H1 (cell line): ENCODE data around the gene SNAPIN. TPM values are rescaled to one million over a fixed set of nuclear protein-coding genes. Genes with fewer than 3 reads are reported as not detected.

Experiments
- CTCF ChIA-PET: fragments of 300-600 bp; sonication (Branson Sonifier 250); formaldehyde crosslinking; loops from one replicate; lab custom pipeline; 2021; ENCODE audit not compliant: partially characterized antibody; lab: Charles Lee
- POLR2A ChIA-PET: fragments of 300-600 bp; sonication (Branson Sonifier 250); formaldehyde crosslinking; loops from one replicate; lab custom pipeline; 2021; ENCODE audit warnings: inconsistent platforms; ENCODE audit not compliant: partially characterized antibody; lab: Charles Lee
- DNase-seq, 2 experiments: peaks; one replicate each; pipeline versions ENCODE4 v3.0.0 to v3.0.0-alpha.2; 2010 to 2022; ENCODE audit warnings: low spot score in 2 of 2, low read depth in 1 of 2, mixed read lengths in 1 of 2
- FAIRE-seq: peaks from 2 replicates; lab custom pipeline; 2011; peaks lifted over from hg19 to GRCh38; lab: Jason Lieb, UNC
- H2AFZ ChIP-seq: 2 replicates; pipeline ENCODE4 v1.8.1; 2012; ENCODE audit warnings: low read length, inconsistent platforms
- H2AK5ac ChIP-seq: 2 replicates; pipeline ENCODE4 v1.6.1; 2013; ENCODE audit warnings: low read depth, low read length
- H2BK120ac ChIP-seq: replicated peaks from 2 replicates; pipeline ENCODE3; 2013; ENCODE audit warnings: low read depth, low read length, inconsistent platforms
- H2BK12ac ChIP-seq: 2 replicates; pipeline ENCODE4 v1.6.1; 2013; ENCODE audit warnings: low read depth, low read length
- H2BK15ac ChIP-seq: 2 replicates; pipeline ENCODE4 v1.6.1; 2013; ENCODE audit warnings: low read length
- H2BK20ac ChIP-seq: 2 replicates; pipeline ENCODE4 v1.6.1; 2013; ENCODE audit warnings: low read length
- H2BK5ac ChIP-seq: 2 replicates; pipeline ENCODE4 v1.6.1; 2013; ENCODE audit warnings: low read depth, low read length
- H3K14ac ChIP-seq: 2 replicates; pipeline ENCODE4 v1.6.1; 2013; ENCODE audit warnings: inconsistent platforms; ENCODE audit not compliant: insufficient read length
- H3K18ac ChIP-seq: 2 replicates; pipeline ENCODE4 v1.6.1; 2013; ENCODE audit warnings: low read length; ENCODE audit errors: extremely low read depth
- H3K23ac ChIP-seq: 2 replicates; pipeline ENCODE4 v1.6.1; 2013; ENCODE audit warnings: inconsistent platforms; ENCODE audit not compliant: insufficient read length
- H3K23me2 ChIP-seq: 2 replicates; pipeline ENCODE4 v1.6.1; 2013; ENCODE audit warnings: low read depth, low read length
- H3K27ac ChIP-seq: 2 replicates; pipeline ENCODE4 v1.6.1; 2011; ENCODE audit warnings: low read depth, low read length, inconsistent platforms
- H3K27me3 ChIP-seq, 4 experiments: replicated peaks in 1 of 4; 1 replicate in 1 of 4; 2 replicates in 3 of 4; pipeline versions ENCODE4 v1.6.1 to v1.8.1; 2011 to 2013; ENCODE audit warnings: low read length in 3 of 4, mild to moderate bottlenecking in 3 of 4, inconsistent platforms in 2 of 4, mixed read lengths in 2 of 4, moderate library complexity in 1 of 4; ENCODE audit not compliant: control insufficient read depth in 3 of 4, insufficient read depth in 3 of 4; ENCODE audit errors: extremely low read depth in 1 of 4
- H3K36me3 ChIP-seq, 4 experiments: 2 replicates each; pipeline versions ENCODE4 v1.6.1 to v1.8.1; 2011 to 2013; ENCODE audit warnings: mild to moderate bottlenecking in 4 of 4, low read length in 3 of 4, moderate library complexity in 2 of 4, control low read depth in 1 of 4, inconsistent platforms in 1 of 4; ENCODE audit not compliant: insufficient read depth in 4 of 4, control insufficient read depth in 2 of 4
- H3K4ac ChIP-seq: replicated peaks from 2 replicates; pipeline ENCODE3; 2013; ENCODE audit warnings: low read length, low read depth, mixed read lengths, inconsistent platforms; ENCODE audit not compliant: insufficient read length
- H3K4me1 ChIP-seq, 4 experiments: replicated peaks in 1 of 4; 1 replicate in 1 of 4; 2 replicates in 3 of 4; pipeline versions ENCODE4 v1.6.1 to v1.8.1; 2011 to 2013; ENCODE audit warnings: low read length in 3 of 4, inconsistent platforms in 2 of 4, mixed read lengths in 1 of 4; ENCODE audit not compliant: insufficient read depth in 4 of 4, control insufficient read depth in 3 of 4
- H3K4me2 ChIP-seq, 2 experiments: 2 replicates each; pipeline versions ENCODE4 v1.6.1 to v1.8.1; 2011 to 2013; ENCODE audit warnings: low read depth in 2 of 2, low read length in 2 of 2, control low read depth in 1 of 2, inconsistent platforms in 1 of 2, mild to moderate bottlenecking in 1 of 2; ENCODE audit not compliant: insufficient read depth in 1 of 2
- H3K4me3 ChIP-seq, 4 experiments: fragments of 200-600, 300-600 bp in 1 of 4; sonication (generic), shearing (Covaris generic), sonication (Bioruptor Twin) in 1 of 4; 2 replicates each; pipeline versions ENCODE4 v1.5.1 to v1.8.1; 2011 to 2016; ENCODE audit warnings: low read length in 4 of 4, low read depth in 3 of 4, control low read depth in 2 of 4, inconsistent platforms in 2 of 4, mild to moderate bottlenecking in 2 of 4, mixed read lengths in 1 of 4, moderate library complexity in 1 of 4; ENCODE audit not compliant: insufficient read depth in 2 of 4; ENCODE audit errors: extremely low read depth in 1 of 4
- H3K56ac ChIP-seq: replicated peaks from 2 replicates; pipeline ENCODE3; 2013; ENCODE audit warnings: low read depth, mild to moderate bottlenecking, mixed read lengths, low read length, inconsistent platforms; ENCODE audit not compliant: insufficient read length
- H3K79me1 ChIP-seq: 2 replicates; pipeline ENCODE4 v1.6.1; 2013; ENCODE audit warnings: low read depth, low read length, control low read depth
- H3K79me2 ChIP-seq, 2 experiments: 2 replicates each; pipeline versions ENCODE4 v1.6.1 to v1.8.1; 2012 to 2013; ENCODE audit warnings: low read length in 2 of 2, mild to moderate bottlenecking in 2 of 2, inconsistent platforms in 1 of 2; ENCODE audit not compliant: insufficient read depth in 2 of 2, control insufficient read depth in 1 of 2
- H3K9ac ChIP-seq, 4 experiments: replicated peaks in 1 of 4; 1 replicate in 1 of 4; 2 replicates in 3 of 4; pipeline versions ENCODE4 v1.6.1 to v1.8.1; 2011 to 2013; ENCODE audit warnings: low read depth in 3 of 4, low read length in 3 of 4, control low read depth in 2 of 4, mild to moderate bottlenecking in 2 of 4, moderate library complexity in 2 of 4, inconsistent platforms in 1 of 4; ENCODE audit errors: extremely low read depth in 1 of 4
- H3K9me3 ChIP-seq, 2 experiments: 2 replicates each; pipeline versions ENCODE4 v1.6.1 to v1.8.1; 2012 to 2013; ENCODE audit warnings: mild to moderate bottlenecking in 2 of 2, moderate library complexity in 2 of 2, control low read depth in 1 of 2, inconsistent platforms in 1 of 2, low read depth in 1 of 2, low read length in 1 of 2, mixed read lengths in 1 of 2; ENCODE audit not compliant: insufficient read depth in 2 of 2
- H4K20me1 ChIP-seq, 2 experiments: replicated peaks in 1 of 2; 2 replicates each; pipeline versions ENCODE3 to v1.8.1; 2011 to 2013; ENCODE audit warnings: inconsistent platforms in 2 of 2, low read length in 2 of 2, mild to moderate bottlenecking in 1 of 2; ENCODE audit not compliant: insufficient read depth in 2 of 2, control insufficient read depth in 1 of 2
- H4K5ac ChIP-seq: 2 replicates; pipeline ENCODE4 v1.6.1; 2013; ENCODE audit warnings: low read length, low read depth, mixed read lengths, inconsistent platforms; ENCODE audit not compliant: insufficient read length
- H4K8ac ChIP-seq: 2 replicates; pipeline ENCODE4 v1.8.0; 2013; ENCODE audit warnings: mild to moderate bottlenecking, moderate library complexity, low read length, inconsistent platforms; ENCODE audit not compliant: insufficient read depth; ENCODE audit errors: extremely low read depth
- H4K91ac ChIP-seq: replicated peaks from 2 replicates; pipeline ENCODE3; 2013; ENCODE audit warnings: low read length, mixed read lengths, inconsistent platforms; ENCODE audit not compliant: insufficient read length
- ASH2L ChIP-seq: fragments of 200-600, 300-600 bp; sonication (generic); IDR thresholded peaks from one replicate; pipeline ENCODE4 v1.7.1; 2017; ENCODE audit warnings: low read length
- ATF2 ChIP-seq: IDR thresholded peaks from 2 replicates; pipeline ENCODE4 v1.6.1; 2012; ENCODE audit warnings: low read length, inconsistent platforms
- HDAC6 ChIP-seq: IDR thresholded peaks from one replicate; pipeline ENCODE4 v1.7.1; 2012; ENCODE audit warnings: low read depth, mild to moderate bottlenecking, inconsistent platforms, low read length, moderate library complexity
- KDM1A ChIP-seq: fragments of 200-600, 300-600 bp; sonication (generic); IDR thresholded peaks from 2 replicates; pipeline ENCODE4 v1.7.1; 2016; ENCODE audit warnings: mild to moderate bottlenecking, low read length, borderline replicate concordance
- RNF2 ChIP-seq: fragments of 200-900, 300-1000 bp; sonication (generic); IDR thresholded peaks from 2 replicates; pipeline ENCODE4 v1.7.1; 2016; ENCODE audit warnings: borderline replicate concordance, low read depth, mild to moderate bottlenecking, antibody characterized with exemption, low read length; ENCODE audit not compliant: poor library complexity, severe bottlenecking; ENCODE audit errors: missing control alignments
- TCF12 ChIP-seq: IDR thresholded peaks from 2 replicates; pipeline ENCODE4 v1.6.1; 2011; ENCODE audit warnings: low read depth, mild to moderate bottlenecking, low read length
- USF2 ChIP-seq: IDR thresholded peaks from 2 replicates; pipeline ENCODE4 v1.6.1; 2011; ENCODE audit warnings: low read length, improper control_type of control experiment
- WGBS, 2 experiments: shearing (Covaris generic) in 1 of 2; methylation state at CpG; one replicate each; pipeline versions ENCODE4 v1.1.6 to v1.1.7; 2013 to 2015; ENCODE audit warnings: low lambda C conversion rate in 2 of 2, mixed read lengths in 2 of 2, inconsistent platforms in 1 of 2, low coverage in 1 of 2, missing lambda C conversion rate in 1 of 2; ENCODE audit not compliant: insufficient replicate concordance in 2 of 2, insufficient coverage in 1 of 2, insufficient read length in 1 of 2; ENCODE audit errors: extremely low coverage in 1 of 2, missing lambda C conversion rate in 1 of 2; 5-methylcytosine and 5-hydroxymethylcytosine counted together
- polyA plus RNA-seq, 7 experiments: library from polyadenylated mRNA; depleted of rRNA in 3 of 7; stranded (reverse) in 5 of 7; unstranded in 2 of 7; fragments of >200 nt in 5 of 7; fragments of 200-250 nt in 2 of 7; gene quantifications; 1 replicate in 5 of 7; 2 replicates in 1 of 7; 4 replicates in 1 of 7; pipeline versions ENCODE4 v1.2.1 to v1.2.3, GENCODE V29; 2011 to 2013; ENCODE audit warnings: missing spikeins in 2 of 7, mixed read lengths in 2 of 7
- total RNA-seq: library from RNA; stranded (reverse); fragmentation: NEBNext Ultra II Directional; extraction: Animal tissue kit (Norgen Biotek cat#: 25700); gene quantifications from 2 replicates; pipeline ENCODE4 v1.2.1, GENCODE V29; 2021

The SNAPIN gene
- total and polyA plus RNA-seq, 2 of the 8 experiments (the other 6 are each of a cell fraction or from before 2014, with no cell fraction given): 25.7 to 31.1 TPM

GRCh38 chr1:153679337-153680119 lies 21.0 kb downstream of the SNAPIN start:
- Histone ChIP-seq H3K79me2 (no peaks in the 10 kb centered on the region), H3K9ac (peak overlapping the region in 2 of 4 experiments; percentile 36 to 38; a peak in 3 of 7 replicates), H3K27ac (no peak overlapping the region), H4K20me1 (no peaks in the 10 kb centered on the region), H3K9me3 (no peaks in the 10 kb centered on the region), H2BK5ac (peak overlapping the region; percentile 80; the same call in 1 of the 2 replicates), H4K5ac (no peak overlapping the region), H3K79me1 (no peaks in the 10 kb centered on the region), H4K91ac (peak overlapping the region; percentile 93), H2BK12ac (peak overlapping the region; percentile 98; the same call in 1 of the 2 replicates), H4K8ac (peak overlapping the region; percentile 76), H3K4me1 (peaks cover 3 to 9% (median 6%) of the 10 kb centered on the region in 4 experiments; a peak in 6 of 7 replicates), H3K36me3 (no peaks in the 10 kb centered on the region), H3K4ac (peak overlapping the region; percentile 94), H2AK5ac (no peak overlapping the region), H3K27me3 (peaks cover 0 to 21% (median 9%) of the 10 kb centered on the region in 4 experiments; a peak in 5 of 7 replicates), H2BK15ac (peak overlapping the region; percentile 92; the same call in 1 of the 2 replicates), H3K14ac (no peak overlapping the region), H3K56ac (peak overlapping the region; percentile 62), H3K4me2 (peak overlapping the region; percentile 82 to 97), H3K23me2 (peaks cover 26% of the 10 kb centered on the region), H2BK20ac (no peak overlapping the region), H3K18ac (peak overlapping the region; percentile 90), H2AFZ (0 out of 2 replicates have a peak overlapping the region, but pooled peaks have one; percentile 36), H2BK120ac (peak overlapping the region; percentile 45), H3K23ac (no peak overlapping the region), H3K4me3 (peak overlapping the region; percentile 38 to 76 (median 69))
- WGBS, 2 experiments: 1% methylated on average over 56 of the region's 73 CpGs; no CpG with 5 or more reads in 1 of the 2 experiments
- peak in 1 of 2 experiments; percentile 68 for DNase-seq
- CTCF ChIA-PET: interaction anchor here (0.6 to 14.0 kb wide), 14 partner anchors 8 to 495 kb away, joined by 3 to 190 read pairs (median 4); no protein-coding TSS in a partner anchor
- POLR2A ChIA-PET: interaction anchor here (0.6 to 4.0 kb wide), 15 partner anchors 17 to 312 kb away, joined by 3 to 17 read pairs (median 5); partner anchors contain the start of genes CHTOP, CREB3L4, INTS3 and RPS27
- FAIRE-seq: no peak
- TF ChIP-seq ASH2L (peak; percentile 53), TCF12 (no peak), USF2 (no peak), KDM1A (no peak), HDAC6 (no peak), RNF2 (no peak), ATF2 (no peak)
